Raji (cell line): ENCODE measurements around the gene SDK1.

Source experiments
- POLR2A ChIP-seq: IDR thresholded peaks from 2 replicates; pipeline ENCODE4 v1.6.1; 2011; ENCODE audit warnings: low read depth, low read length, control low read depth; ENCODE audit not compliant: insufficient read depth

Gene SDK1

DNA sequence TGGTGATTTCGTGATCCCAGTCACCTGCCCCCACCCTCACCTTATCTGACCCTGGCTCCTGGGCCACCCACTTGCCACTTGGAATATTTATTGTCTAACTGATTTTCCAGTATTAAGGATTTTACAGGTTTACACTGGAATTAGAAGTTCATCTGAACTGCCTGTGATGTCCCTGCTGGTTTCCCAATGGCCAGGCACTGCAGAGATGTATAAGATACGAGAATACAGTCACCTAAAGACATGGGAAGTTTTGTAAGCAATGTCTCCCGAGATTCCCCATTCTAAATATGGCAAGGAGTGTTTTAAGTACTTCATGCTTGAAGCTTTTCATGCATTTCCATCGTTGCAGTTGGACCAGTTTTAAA, 592.7 kb downstream of the SDK1 start:
- no peak for TF ChIP-seq POLR2A

DNA sequence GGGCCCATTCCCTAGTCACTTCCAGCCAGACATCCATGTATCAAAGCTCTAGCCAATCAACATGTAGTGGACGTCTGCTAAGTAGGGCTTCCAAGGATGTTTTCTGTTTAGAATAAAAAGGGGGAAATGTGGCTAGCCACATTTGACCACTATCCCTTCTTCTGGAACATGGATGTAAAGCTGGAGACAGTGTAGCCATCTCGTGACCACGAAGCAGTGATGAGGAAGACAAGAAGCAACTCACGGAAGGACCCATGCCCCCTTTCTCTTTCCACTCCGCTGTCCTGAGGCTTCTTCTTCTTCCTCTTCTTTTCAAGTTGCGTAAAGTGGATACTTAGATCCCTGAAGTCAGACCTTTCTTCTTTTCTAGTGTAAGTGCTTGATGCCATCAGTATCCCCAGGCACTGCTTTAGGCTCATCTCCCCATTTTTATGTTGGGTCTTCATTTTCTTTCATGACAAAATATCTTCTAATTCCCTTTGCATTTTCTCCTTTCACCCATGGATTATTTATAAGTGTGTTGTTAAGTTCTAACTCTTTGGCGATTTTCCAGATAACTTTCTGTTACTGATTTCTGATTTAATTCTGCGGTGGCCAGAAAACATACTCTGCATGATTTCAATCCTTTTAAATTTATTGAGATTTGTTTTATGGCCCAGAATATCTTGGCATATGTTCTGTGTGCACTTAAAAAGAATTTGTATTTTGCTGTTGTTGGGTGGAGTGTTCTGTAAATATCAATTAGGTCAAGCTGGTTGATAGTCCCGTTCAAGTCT, 594.5 kb downstream of the SDK1 start:
- no peak for TF ChIP-seq POLR2A

DNA sequence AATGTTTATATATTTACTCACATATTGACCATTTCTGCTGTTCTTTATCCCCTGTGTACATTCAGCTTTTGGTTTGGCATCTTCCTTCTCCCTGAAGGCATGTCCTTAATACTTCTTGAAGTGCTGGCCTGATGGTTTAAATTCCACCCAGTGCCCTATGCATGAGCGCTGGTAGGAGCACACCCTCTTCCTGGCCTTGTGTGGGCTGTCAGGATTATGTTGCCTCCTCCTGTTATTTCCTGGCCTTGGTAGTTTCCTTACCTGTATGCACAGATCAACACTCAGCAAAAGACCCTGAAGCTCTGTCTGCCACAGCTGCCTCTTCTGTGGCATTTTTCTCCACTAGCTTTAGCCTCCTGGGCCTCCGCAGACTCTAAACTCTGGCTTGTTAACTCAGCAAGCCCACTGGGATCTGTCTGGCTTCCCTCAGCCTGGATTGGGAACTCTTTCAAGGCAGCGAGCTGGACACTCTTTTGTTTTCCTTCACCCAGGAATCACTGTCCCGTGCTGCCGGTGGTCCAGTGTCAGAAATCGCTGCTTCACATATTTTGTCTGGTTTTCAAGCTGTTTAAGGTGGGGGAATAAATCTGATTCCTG, 595.2 kb downstream of the SDK1 start:
- TF ChIP-seq POLR2A, result no peak

DNA sequence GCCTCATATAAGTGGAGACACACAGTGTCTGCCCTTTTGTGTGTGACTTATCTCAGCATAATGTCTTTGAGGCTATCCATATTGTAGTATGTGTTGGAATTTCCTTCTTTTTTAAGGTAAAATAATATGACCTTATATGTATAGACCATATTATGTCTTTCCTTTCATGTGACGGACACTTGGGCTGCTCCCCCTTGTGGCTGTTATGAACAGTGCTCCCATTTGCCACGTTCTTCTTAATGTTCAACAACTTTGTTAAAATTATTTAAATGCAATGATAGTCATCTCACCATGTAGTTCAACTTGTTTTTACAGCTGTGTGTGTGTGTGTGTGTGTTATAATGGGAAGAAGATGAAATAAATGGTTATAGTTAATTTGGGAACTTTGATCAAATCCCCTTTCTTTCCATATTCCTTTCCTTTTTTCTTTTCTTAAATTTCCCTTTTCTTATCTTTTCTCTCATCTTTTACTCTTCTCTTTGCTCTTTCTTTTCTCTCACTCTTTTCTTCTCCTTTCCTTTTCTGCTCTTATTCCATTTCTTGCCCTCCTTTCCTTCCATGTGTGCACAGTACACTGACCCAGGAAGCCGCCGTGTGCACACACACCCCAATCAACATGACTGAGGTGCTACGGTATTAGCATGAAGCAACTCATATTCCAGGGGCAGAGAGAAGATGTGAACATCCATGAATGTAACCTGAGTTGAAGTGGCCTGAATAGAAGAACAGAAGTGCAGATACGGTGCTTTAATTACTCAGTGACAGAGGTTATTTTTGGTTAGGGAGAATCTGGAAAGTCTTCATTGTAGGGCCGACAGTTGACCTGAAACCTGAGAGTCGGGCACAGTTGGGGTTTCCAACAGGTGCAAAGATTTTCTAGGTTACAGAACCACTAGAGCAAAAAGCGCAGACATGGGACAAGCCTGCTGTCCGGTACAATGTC, 596.6 kb downstream of the SDK1 start:
- TF ChIP-seq POLR2A, result no peak

DNA sequence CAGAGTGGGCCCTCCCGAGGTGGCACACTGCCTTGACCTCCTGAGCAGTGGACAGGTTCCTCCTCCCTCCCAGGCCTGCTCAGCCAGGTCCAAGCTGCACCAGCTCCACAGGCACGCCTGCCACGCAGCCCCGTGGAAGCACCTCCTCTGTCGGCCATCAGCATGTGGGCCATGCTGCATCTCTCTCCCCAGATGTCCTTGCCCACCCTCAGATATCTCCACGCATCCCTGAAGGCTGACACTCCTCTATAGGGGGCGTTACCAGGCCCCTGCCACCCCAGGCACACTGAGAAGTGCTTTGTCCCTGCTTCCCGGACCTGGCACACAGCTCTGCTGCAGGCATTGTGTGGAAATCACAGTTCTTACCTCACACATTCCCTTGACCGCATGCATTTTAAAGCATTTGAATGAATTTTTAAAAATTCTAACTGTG, 598.5 kb downstream of the SDK1 start:
- no peak for TF ChIP-seq POLR2A

DNA sequence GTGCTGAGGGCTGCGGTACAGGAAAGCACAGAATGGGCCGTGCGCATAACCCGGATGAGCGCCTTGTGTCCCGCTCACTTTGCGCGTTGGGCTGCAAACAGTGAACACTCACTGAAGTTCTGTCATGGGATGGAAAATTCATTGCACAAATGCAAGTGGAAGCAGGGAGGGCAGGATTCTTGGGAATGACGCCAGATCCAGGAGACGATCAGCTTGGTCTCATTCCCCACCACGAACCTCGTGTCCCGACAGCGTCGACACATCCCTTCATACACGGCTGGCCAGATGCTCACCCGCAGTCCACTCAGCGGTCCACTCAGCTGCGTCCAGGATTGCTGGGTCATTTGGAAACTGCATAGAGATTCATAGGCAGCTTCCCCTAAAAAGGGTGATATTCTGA, 607.1 kb downstream of the SDK1 start:
- TF ChIP-seq POLR2A, result no peak

DNA sequence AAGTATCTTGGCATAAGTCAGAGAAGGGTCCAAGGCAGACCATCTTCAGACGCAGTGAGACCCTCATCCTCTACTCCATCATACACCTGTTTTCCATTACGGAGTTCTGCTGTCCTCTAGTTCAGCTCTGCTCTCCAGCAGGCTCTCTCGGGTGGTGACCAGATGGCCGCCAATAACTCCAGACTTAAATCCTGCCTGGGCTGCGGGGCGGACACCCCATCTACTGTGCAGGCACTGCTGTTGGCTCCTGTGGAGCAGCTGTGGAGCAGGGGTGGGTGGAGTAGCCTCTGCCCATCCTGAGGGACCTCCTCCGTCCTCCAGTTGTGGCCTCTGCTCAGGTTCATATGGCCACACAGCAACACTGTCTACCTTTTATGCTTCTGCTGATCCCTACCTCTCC, 608.1 kb downstream of the SDK1 start:
- TF ChIP-seq POLR2A, result no peak

DNA sequence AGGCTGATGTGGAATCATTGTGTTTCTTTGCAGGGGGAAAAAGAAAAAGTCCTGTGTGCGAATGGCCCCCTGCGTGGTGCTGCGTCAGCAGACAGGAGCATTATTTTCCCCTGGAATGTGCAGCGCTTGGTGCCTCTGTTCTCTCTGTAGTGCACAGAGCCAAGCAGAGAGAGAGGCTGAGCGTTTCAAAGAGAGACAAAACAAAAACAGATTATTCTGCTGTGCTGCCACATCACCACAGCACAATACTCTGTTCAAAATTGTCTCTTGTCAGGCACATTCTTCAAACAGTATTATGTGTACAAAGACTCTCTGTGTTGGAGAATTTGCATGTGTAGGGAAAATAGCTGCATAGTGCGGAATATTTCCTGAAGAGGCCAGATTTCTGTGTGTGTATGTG, 609.0 kb downstream of the SDK1 start:
- no peak for TF ChIP-seq POLR2A

DNA sequence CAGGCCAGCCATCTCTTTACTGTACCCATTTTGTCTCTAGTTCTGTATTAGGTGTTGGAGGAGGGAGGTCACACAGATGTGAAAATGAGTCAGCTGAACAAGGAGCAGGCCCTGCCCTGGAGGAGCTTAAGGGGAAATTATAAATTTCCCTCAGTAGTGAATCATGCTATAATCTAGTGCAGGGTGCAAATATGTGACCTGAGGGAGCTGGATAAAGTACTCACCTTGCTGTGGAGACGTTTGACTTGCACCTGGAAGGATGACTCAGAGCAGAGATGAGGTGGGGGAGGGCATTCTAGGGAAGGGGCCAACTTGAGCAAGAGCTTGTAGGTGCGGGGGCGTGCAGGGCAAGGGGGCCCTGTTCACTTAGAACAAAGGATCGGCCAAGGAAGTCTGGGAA, 610.6 kb downstream of the SDK1 start:
- TF ChIP-seq POLR2A, result no peak

DNA sequence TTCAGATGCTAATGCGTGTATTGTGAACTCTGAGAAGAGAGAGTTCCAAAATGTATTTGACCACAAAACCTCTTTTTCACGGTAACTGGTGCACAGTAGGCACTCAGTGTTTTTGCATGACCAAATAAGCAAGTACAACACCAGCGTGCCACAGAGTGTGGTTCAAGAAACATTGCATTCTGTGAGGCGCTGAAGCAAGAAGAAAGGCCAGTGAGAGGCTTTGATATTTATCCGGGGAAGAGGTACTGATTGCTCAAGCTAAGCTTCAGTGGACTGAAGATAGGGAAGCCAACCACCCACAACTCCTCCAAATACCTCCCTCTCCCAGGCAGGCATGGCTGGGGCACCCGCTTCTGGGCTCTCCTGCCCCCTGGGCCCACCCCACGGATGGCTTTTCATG, 611.2 kb downstream of the SDK1 start:
- TF ChIP-seq POLR2A, result no peak

DNA sequence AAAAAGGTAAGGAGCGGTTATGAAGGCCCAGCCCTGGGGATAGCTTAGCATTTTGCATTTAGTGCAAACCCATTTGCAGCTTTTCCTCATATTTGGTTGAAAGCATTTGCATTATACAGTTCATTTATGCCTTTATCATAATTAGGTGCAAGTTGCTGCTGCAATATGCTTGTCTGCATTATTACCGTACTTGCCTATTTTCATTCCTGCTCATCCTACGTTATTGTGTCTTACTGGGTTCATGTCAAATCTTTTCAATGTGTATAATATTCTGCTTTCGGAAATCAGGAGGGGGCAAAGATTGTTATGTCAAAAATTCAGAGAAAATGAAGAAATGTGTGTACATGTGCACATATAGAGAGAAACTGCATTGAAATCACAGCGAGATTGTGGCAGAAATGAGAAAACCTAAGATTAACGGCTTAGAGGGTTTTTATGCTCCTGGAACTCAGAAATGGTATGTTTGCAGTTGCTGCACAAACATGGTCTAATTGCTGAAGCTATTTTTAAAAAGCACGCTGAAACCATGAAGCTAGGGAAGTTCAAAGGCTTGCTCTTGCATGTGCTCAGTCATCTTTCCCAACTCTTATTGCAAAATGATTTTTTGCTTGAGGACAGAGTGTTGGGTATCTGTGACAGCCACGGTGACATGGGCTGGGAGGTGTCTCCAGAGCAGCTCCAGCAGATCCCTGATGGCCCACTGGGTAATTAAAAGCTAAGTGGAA, 613.2 kb downstream of the SDK1 start:
- TF ChIP-seq POLR2A, result no peak

DNA sequence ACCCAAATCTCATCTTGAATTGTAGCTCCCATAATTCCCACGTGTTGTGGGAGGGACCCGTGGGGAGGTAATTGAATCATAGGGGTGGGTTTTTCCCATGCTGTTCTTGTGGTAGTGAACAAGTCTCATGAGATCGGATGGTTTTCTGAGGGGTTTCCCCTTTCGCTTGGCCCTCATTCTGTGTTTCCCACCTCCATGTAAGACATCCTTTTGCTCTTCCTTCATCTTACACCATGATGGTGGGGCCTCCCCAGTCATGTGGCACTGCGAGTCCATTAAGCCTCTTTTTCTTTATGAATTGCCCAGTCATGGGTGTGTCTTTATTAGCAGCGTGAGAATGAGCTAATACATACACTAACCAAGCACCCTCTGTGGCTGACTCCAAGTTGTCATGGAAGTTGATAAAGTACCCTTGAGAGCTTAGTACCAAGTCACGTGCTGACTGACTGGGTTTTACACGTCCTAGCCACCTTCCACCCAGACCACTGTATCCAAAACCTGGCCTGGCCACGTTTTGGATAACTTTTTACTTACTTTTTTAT, 614.4 kb downstream of the SDK1 start:
- no peak for TF ChIP-seq POLR2A

DNA sequence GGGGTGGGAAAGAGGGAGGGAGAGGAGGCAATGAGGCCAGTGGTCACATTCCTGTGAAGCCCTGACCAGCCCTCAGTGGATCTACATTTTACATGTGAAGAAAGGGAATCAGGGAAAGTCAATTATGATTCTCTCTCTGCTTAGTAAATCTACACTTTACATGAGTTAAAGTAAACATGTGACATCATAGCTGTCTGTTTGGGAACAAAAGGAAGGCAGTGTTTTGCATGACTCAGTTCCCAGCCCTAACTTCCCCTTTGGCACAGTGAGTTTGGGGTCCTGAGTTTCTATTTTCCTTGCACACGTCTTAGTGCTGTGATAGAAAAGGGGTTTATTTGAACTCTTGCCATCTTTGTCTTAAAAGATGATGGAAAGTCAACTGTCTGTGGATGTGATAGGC, 615.1 kb downstream of the SDK1 start:
- TF ChIP-seq POLR2A, result no peak

DNA sequence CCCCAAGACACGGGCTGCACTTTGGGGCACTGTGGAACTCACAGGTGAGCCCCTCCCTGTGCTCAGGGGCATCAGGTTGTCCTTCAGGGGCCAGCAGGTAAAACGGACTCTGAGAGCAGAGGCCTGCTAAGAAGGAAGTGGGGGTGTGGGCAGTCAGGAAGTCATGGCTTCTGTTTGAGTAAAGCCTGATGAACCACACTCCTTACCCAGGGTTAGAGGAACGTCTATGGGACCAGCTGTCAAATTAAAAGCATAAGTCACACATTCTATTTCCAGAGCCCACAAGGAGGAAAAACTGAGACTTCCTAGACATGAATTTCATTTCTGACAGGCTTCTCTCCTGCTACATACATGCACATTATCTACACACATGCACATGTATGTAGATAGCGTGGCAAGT, 616.4 kb downstream of the SDK1 start:
- TF ChIP-seq POLR2A, result no peak

DNA sequence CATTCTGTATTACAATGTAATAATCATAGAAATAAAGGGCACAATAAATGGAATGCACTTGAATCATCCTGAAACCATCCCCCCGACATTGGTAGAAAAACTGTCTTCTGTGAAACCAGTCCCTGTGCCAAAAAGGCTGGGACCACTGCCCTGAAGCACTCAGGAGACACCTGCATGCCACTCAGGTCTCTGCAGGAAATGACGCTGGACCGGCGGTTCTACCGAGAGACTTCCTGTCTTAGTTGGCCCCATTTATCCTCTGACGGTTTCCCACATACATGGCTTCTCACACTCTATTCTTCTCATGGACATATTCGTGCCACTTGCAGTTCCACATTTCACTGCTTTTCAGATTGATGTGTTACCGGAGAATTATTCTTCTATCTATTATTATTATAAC, 617.5 kb downstream of the SDK1 start:
- TF ChIP-seq POLR2A, result no peak
